Ecto neural progenitor cell (in vitro differentiated cells): ENCODE data around the gene PIGH.
"Not testable (repeated sequence)": the region's sequence is repeated elsewhere in the genome, so short reads cannot be mapped to it uniquely, and the experiment has no call there.

Experiments
- DNase-seq: peaks from one replicate; pipeline ENCODE4 v3.0.0-alpha.2; 2018; ENCODE audit warnings: low spot score

The PIGH gene

GRCh38 chr14:67599698-67600561 lies at the start of gene PIGH:
Gene PIGH, minus strand, starts transcription at chr14:67600268. Its CDS starts 65 bp downstream, at chr14:67600203.
- DNase-seq: peak; percentile 96

- no peak for DNase-seq
These were observed 46.1 kb upstream of the PIGH start for GRCh38 chr14:67646131-67646530.

GRCh38 chr14:67645414-67645813 lies 45.3 kb upstream of the PIGH start:
- DNase-seq: no peak

GRCh38 chr14:67644428-67644827 lies 44.4 kb upstream of the PIGH start:
- DNase-seq: no peak

GRCh38 chr14:67643713-67644112 lies 43.6 kb upstream of the PIGH start:
- DNase-seq: no peak

- no peak for DNase-seq
These were observed 42.1 kb upstream of the PIGH start for GRCh38 chr14:67641902-67642749.

- no peak for DNase-seq
These were observed 41.4 kb upstream of the PIGH start for GRCh38 chr14:67641480-67641879.

- DNase-seq: no peak
These were observed 38.6 kb upstream of the PIGH start for GRCh38 chr14:67638642-67639041.

GRCh38 chr14:67636361-67636919 lies 36.4 kb upstream of the PIGH start:
- DNase-seq: no peak

- DNase-seq: no peak
These were observed 33.5 kb upstream of the PIGH start for GRCh38 chr14:67633451-67634147.

- no peak for DNase-seq
These were observed 30.9 kb upstream of the PIGH start for GRCh38 chr14:67630938-67631337.

GRCh38 chr14:67630186-67630585 lies 30.1 kb upstream of the PIGH start:
- DNase-seq: no peak

- DNase-seq: no peak
These were observed 27.5 kb upstream of the PIGH start for GRCh38 chr14:67627519-67627918.

GRCh38 chr14:67626131-67626530 lies 26.1 kb upstream of the PIGH start:
- DNase-seq: not testable (repeated sequence)

GRCh38 chr14:67623114-67623513 lies 23.0 kb upstream of the PIGH start:
- no peak for DNase-seq

- no peak for DNase-seq
These were observed 22.6 kb upstream of the PIGH start for GRCh38 chr14:67622675-67623074.

- DNase-seq: peak; percentile 73
These were observed 20.2 kb upstream of the PIGH start for GRCh38 chr14:67620217-67620785.

GRCh38 chr14:67619446-67620216 lies 19.6 kb upstream of the PIGH start, which contains the start of gene ARG2:
Gene ARG2, plus strand, starts transcription at chr14:67619920. Its CDS starts 58 bp downstream, at chr14:67619978.
- DNase-seq: peak; percentile 99

- DNase-seq: no peak
These were observed 18.6 kb upstream of the PIGH start for GRCh38 chr14:67618617-67619063.

- DNase-seq: no peak
These were observed 10.4 kb upstream of the PIGH start for GRCh38 chr14:67610491-67610890.
